Small intestine (tissue), 7 donors: ENCODE results near the gene SPINDOC. TPM values are rescaled to one million over a fixed set of nuclear protein-coding genes. Genes with fewer than 3 reads are reported as not detected.

Experiments used
- DNase-seq, 2 donors: peaks; one replicate each; pipeline versions ENCODE4 v3.0.0 to v3.0.0-alpha.2; 2013
- FAIRE-seq: peaks from 2 replicates; lab custom pipeline; 2012; peaks lifted over from hg19 to GRCh38; lab: Jason Lieb, UNC
- H3K27ac ChIP-seq, 3 donors: one replicate each; pipeline ENCODE4 v1.5.1; 2013; ENCODE audit warnings: low read length in 2 of 3, mild to moderate bottlenecking in 2 of 3, control low read depth in 1 of 3, inconsistent platforms in 1 of 3, low read depth in 1 of 3, moderate library complexity in 1 of 3
- H3K27me3 ChIP-seq, 3 donors: one replicate each; pipeline ENCODE4 v1.6.1; 2013; ENCODE audit warnings: low read length in 3 of 3, inconsistent platforms in 1 of 3; ENCODE audit not compliant: control insufficient read depth in 3 of 3, insufficient read depth in 3 of 3
- H3K36me3 ChIP-seq, 3 donors: one replicate each; pipeline ENCODE4 v1.6.1; 2013; ENCODE audit warnings: low read length in 3 of 3, inconsistent platforms in 1 of 3, low read depth in 1 of 3, mild to moderate bottlenecking in 1 of 3, moderate library complexity in 1 of 3; ENCODE audit not compliant: control insufficient read depth in 3 of 3, insufficient read depth in 2 of 3
- H3K4me1 ChIP-seq, 3 donors: one replicate each; pipeline ENCODE4 v1.6.1; 2013; ENCODE audit warnings: low read length in 2 of 3, inconsistent platforms in 1 of 3, low read depth in 1 of 3, mild to moderate bottlenecking in 1 of 3, moderate library complexity in 1 of 3; ENCODE audit not compliant: control insufficient read depth in 3 of 3, insufficient read depth in 2 of 3
- H3K4me3 ChIP-seq, 3 donors: one replicate each; pipeline ENCODE4 v1.5.1; 2013; ENCODE audit warnings: low read length in 3 of 3, control low read depth in 1 of 3, inconsistent platforms in 1 of 3, low read depth in 1 of 3, mild to moderate bottlenecking in 1 of 3, moderate library complexity in 1 of 3
- H3K9me3 ChIP-seq, 2 donors: one replicate each; pipeline ENCODE4 v1.6.1; 2013; ENCODE audit warnings: low read depth in 1 of 2, low read length in 1 of 2; ENCODE audit not compliant: control insufficient read depth in 2 of 2, insufficient read depth in 1 of 2
- WGBS, 3 donors: extraction: QIAGEN DNeasy Blood & Tissue Kit; methylation state at CpG; one replicate each; pipeline ENCODE4 v1.1.7; 2013; 5-methylcytosine and 5-hydroxymethylcytosine counted together
- polyA plus RNA-seq, 4 donors: library from polyadenylated mRNA; stranded (reverse) in 3 of 4; unstranded in 1 of 4; fragments of 200-250 nt in 3 of 4; fragments of 120-200 nt in 1 of 4; gene quantifications; one replicate each; pipeline versions ENCODE4 v1.2.1 to v1.2.3, GENCODE V29; 2013
- donor health status: healthy with polysubstance abuse.
- donor health status: control.
- donor health status: control.
- donor health status: Bipolar disorder and iron deficiency.
- donor health status: healthy.

SPINDOC gene
- polyA plus RNA-seq, 4 donors, result 1.1 to 17.4 (median 5.4) TPM

DNA sequence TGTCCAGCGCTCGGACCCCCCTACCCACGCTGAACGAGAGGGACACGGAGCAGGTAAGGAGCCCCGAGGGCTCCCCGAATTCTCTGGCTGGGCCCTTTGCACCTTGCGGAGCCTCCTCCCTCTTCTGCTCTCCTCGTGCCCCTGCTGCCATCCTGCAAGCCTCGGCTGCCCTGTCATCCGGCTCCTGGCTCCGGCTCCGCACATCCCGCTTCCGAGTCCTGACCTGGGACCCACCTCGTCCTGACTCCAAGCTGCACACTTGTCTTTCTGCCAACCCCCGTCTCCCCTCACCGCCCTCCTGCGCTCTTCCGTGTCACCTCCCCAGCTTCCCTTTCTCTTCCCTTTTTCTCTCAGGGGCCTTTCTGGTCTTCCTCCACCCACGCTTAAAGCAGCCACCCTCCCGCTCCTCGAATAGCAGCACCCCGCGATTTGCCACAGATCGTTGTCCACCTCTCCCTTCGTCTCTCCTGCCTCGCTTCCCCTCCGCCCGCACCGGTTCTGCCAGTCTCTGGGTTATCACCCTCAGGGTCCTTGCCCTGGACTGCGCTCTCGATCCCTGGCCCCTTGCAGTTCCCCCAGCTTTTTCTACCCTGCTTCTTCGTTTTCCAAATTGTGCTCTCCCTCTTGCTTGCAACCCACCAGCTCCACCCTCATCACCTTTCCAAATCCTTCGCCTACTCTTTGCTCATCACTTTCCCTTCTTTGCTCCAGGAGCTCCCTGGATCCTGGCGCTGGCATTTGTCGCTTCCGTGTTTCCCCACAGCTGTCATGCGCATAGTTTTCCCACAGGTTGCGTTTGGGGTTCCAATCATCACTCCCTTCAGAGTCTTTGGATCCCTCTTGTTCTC is 26.5 kb downstream of the SPINDOC start:
- WGBS, 3 donors, result 0 to 1% (median 1%) methylated on average over 35 to 39 of the region's 40 CpGs
- FAIRE-seq (no peak), DNase-seq (peak; percentile 54 to 69)
- Histone ChIP-seq H3K4me3 (peak overlapping the region; percentile 73 to 93 (median 93)), H3K4me1 (peaks cover 2 to 49% (median 10%) of the 10 kb centered on the region in 3 donors), H3K27ac (peak overlapping the region; percentile 71 to 83 (median 78)), H3K27me3 (no peaks in the 10 kb centered on the region), H3K9me3 (no peaks in the 10 kb centered on the region), H3K36me3 (peaks cover 0 to 22% (median 0%) of the 10 kb centered on the region in 3 donors)

DNA sequence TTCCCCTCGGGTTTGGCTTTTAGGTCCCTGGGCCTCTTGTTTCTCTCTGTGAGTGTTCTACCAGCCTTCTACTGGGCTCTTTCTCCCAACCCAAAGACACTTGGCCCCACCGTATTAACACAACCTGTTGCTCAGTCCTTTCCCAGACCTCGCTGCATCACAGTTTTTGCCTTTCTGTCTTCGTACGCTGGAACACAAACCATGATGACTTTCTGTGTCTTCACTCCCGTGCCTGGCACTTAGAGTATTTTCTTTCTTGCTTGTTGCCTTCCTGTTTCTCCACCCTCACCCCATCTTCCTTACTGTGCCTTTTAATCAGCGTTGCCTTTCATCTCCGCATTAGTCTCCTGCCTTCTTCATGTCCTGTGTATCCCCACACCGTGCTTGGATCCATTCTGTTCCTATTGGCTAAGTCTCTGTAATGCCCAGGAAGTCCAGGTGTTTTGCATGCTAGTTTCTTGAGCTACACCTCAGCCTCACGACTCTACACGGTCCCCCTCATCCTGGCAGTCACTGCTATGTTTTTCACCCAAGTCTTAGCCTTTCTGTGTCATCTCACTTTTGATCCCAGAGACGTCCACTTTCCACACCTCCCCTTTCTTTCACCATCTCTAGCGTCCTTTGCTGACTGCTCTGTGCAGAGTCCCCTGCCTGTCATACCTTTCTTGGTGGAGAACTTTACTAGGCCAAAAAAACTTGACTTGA is 27.3 kb downstream of the SPINDOC start:
- Histone ChIP-seq H3K27ac (peak overlapping the region; percentile 15 to 83 (median 78)), H3K9me3 (no peaks in the 10 kb centered on the region), H3K36me3 (peaks cover 0 to 28% (median 0%) of the 10 kb centered on the region in 3 donors), H3K4me3 (peak overlapping the region; percentile 73 to 93 (median 93)), H3K4me1 (peaks cover 2 to 46% (median 13%) of the 10 kb centered on the region in 3 donors), H3K27me3 (no peaks in the 10 kb centered on the region)
- 1 to 4% (median 2%) methylated on average over 13 of the region's 13 CpGs for WGBS, 3 donors
- FAIRE-seq (no peak), DNase-seq (peak; percentile 33 to 42)

DNA sequence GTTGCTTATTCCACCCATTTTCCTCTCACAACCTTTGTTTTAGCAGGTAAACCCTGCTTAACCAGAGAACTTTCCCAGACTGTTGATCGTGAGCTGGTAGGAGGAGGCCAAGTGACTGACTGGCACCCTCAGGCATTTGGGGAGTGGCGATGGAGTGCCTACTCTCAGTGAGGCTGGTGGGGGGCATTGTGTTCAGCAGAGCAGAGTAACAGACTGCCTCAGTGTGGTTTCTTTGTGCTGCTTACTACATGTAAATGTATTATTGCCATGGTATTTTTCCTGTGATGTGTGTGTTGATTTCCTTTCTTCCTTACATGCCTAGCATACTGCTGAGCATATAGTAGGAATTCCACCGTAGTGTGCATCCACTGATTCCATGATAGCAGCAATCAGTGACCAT is 28.3 kb downstream of the SPINDOC start:
- Histone ChIP-seq H3K27me3 (no peaks in the 10 kb centered on the region), H3K4me3 (peak overlapping the region in 2 of 3 donors; percentile 73 to 93), H3K36me3 (peaks cover 0 to 36% (median 0%) of the 10 kb centered on the region in 3 donors), H3K4me1 (peaks cover 2 to 51% (median 13%) of the 10 kb centered on the region in 3 donors), H3K27ac (peak overlapping the region in 2 of 3 donors; percentile 39 to 78), H3K9me3 (no peaks in the 10 kb centered on the region)
- 15 to 33% (median 30%) methylated on average over 3 of the region's 3 CpGs for WGBS, 3 donors
- DNase-seq (peak; percentile 29 to 46), FAIRE-seq (no peak)

DNA sequence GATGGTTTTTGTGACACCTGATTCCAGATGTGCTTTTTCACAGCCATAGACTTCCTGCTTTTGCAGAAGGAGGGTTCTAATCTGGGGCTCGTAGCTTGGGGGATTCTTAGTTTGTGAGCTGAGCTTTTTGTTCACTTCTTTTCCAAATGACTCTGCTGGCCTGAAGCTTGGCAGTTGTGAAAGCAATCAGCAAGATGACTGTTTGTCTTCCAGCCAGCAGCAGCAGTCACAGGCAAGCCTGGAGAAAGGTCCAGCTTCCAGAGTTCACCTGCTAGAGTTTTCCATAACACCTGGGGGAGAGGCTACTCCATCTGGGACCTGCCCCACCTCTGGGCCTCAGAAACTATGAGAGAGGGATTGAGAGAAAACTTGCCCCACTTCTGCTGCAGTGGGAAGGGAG is 29.8 kb downstream of the SPINDOC start:
- no peaks in the 10 kb centered on the region for H3K9me3 ChIP-seq
- peak overlapping the region in 2 of 3 donors; percentile 18 to 66 for H3K27ac ChIP-seq
- WGBS, 3 donors, result 10 to 36% (median 17%) methylated on average over 1 of the region's 1 CpG
- peaks cover 0 to 46% (median 0%) of the 10 kb centered on the region in 3 donors for H3K36me3 ChIP-seq
- peaks cover 2 to 50% (median 7%) of the 10 kb centered on the region in 3 donors for H3K4me1 ChIP-seq
- H3K4me3 ChIP-seq, result no peak overlapping the region
- FAIRE-seq, result no peak
- H3K27me3 ChIP-seq, result no peaks in the 10 kb centered on the region
- DNase-seq, result peak; percentile 45 to 67

DNA sequence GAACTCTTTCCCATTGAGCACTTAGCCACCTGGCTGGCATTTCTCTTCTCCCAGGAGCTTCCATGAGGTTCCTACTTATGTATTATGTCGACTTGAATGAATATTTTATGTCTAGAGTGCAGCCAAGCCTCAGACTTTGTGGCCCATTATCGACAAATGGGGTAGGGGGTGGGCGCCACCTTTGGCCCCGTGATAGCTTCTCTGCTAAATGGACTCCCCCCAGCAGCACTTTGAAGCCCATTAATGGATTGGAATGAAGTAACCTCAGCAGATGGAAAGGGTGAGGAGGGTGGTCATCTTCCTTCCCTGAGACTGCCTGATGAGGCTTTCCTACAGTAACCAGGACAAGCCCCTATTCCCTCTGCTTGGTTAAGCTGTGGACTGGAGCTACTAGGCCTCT is 31.6 kb downstream of the SPINDOC start:
- H3K27ac ChIP-seq, result no peak overlapping the region
- H3K4me1 ChIP-seq, result peaks cover 2 to 49% (median 7%) of the 10 kb centered on the region in 3 donors
- WGBS, 3 donors, result 80 to 87% (median 83%) methylated on average over 4 of the region's 4 CpGs
- H3K27me3 ChIP-seq, result no peaks in the 10 kb centered on the region
- no peak overlapping the region for H3K4me3 ChIP-seq
- no peak for DNase-seq
- peaks cover 0 to 54% (median 0%) of the 10 kb centered on the region in 3 donors for H3K36me3 ChIP-seq
- no peak for FAIRE-seq
- no peaks in the 10 kb centered on the region for H3K9me3 ChIP-seq

DNA sequence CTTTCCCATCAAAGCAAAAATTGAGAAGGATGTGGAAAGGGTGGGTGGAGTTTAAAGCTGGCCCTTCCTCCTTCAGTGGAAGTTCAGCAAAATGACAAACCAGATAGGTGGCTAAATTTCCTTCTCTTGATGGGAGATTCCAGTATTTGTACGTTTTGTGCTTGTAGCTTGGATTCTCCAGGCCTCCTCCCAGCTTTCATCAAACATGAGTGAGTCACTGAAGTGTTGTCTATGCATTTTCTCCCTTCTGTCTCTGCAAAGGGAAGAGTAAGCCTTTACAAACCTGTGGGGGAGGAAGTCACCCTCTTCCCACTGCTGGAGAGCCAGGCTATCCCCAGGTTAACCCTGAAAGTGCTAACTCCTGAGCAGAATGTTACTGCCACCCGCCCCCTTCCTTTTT is 32.0 kb downstream of the SPINDOC start:
- FAIRE-seq (no peak), DNase-seq (no peak)
- Histone ChIP-seq H3K36me3 (peaks cover 0 to 54% (median 0%) of the 10 kb centered on the region in 3 donors), H3K4me1 (peaks cover 2 to 49% (median 7%) of the 10 kb centered on the region in 3 donors), H3K9me3 (no peaks in the 10 kb centered on the region), H3K27me3 (no peaks in the 10 kb centered on the region), H3K27ac (no peak overlapping the region), H3K4me3 (no peak overlapping the region)
- 50 to 53% (median 53%) methylated on average over 2 of the region's 2 CpGs for whole genome bisulfite sequencing, 3 donors

DNA sequence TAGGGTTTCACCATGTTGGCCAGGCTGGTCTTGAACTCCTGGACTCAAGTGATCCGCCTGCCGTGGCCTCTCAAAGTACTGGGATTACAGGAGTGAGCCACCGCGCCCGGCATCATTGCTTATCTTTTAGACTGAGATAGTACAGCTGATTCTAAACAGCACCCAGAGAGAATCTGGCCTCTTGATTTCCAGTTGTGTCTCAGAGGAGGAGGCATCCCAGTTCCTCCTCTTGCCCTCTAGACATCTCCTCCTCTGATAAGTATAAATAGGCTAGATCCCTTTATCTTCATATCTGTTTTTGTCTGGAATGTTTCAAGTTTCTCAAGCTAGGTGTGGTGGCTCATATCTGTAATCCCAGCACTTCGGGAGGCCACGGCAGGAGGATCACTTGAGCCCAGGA is 32.7 kb downstream of the SPINDOC start:
- Histone ChIP-seq H3K27ac (no peak overlapping the region), H3K4me1 (peaks cover 5 to 54% (median 13%) of the 10 kb centered on the region in 3 donors), H3K36me3 (peaks cover 0 to 56% (median 0%) of the 10 kb centered on the region in 3 donors), H3K27me3 (no peaks in the 10 kb centered on the region), H3K9me3 (no peaks in the 10 kb centered on the region), H3K4me3 (no peak overlapping the region)
- whole genome bisulfite sequencing, 3 donors, result 46 to 64% (median 55%) methylated on average over 7 of the region's 7 CpGs
- DNase-seq (no peak), FAIRE-seq (no peak)

DNA sequence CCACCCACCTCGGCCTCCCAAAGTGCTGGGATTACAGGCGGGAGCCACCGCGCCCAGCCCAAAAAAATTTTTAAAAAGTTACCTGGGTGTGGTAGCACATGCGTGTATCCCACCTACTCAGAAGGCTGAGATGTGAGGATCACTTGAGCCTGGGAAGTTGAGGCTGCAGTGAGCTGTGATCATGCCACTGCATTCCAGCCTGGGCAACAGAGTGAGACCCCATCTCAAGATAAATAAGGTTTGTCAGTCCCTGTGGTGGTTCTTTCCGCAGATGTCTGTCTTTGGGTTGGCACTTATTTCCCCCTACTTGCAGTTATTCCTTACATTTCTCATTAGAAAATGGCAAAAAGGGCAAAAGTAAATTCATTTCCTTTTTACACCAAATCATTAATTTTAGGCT is 33.6 kb downstream of the SPINDOC start:
- no peak for DNase-seq
- Histone ChIP-seq H3K36me3 (peaks cover 0 to 53% (median 0%) of the 10 kb centered on the region in 3 donors), H3K27me3 (no peaks in the 10 kb centered on the region), H3K4me3 (no peak overlapping the region), H3K4me1 (peaks cover 5 to 54% (median 16%) of the 10 kb centered on the region in 3 donors), H3K27ac (peak overlapping the region in 1 of 3 donors; percentile 86), H3K9me3 (no peaks in the 10 kb centered on the region)
- FAIRE-seq, result no peak
- 90 to 95% (median 94%) methylated on average over 6 of the region's 6 CpGs for WGBS, 3 donors
